GM15510 (cell line): ENCODE data around the gene R3HCC1L.

Source experiments
- POLR2A ChIP-seq: IDR thresholded peaks from 3 replicates; pipeline ENCODE4 v1.6.1; 2011; ENCODE audit warnings: borderline replicate concordance; ENCODE audit not compliant: insufficient read length; ENCODE audit errors: extremely low read depth

The R3HCC1L gene

GRCh38 chr10:98270786-98271185 lies 136.3 kb downstream of the R3HCC1L start:
- no peak for TF ChIP-seq POLR2A

- TF ChIP-seq POLR2A: no peak
Observed at GRCh38 chr10:98272245-98272644, 137.8 kb downstream of the R3HCC1L start.

- TF ChIP-seq POLR2A: no peak
Observed at GRCh38 chr10:98272656-98273055, 138.2 kb downstream of the R3HCC1L start.

- no peak for TF ChIP-seq POLR2A
Observed at GRCh38 chr10:98273057-98273850, 138.8 kb downstream of the R3HCC1L start.

GRCh38 chr10:98274562-98274961 lies 140.1 kb downstream of the R3HCC1L start:
- TF ChIP-seq POLR2A: no peak

GRCh38 chr10:98276311-98276710 lies 141.9 kb downstream of the R3HCC1L start:
- no peak for TF ChIP-seq POLR2A

GRCh38 chr10:98285416-98285815 lies 151.0 kb downstream of the R3HCC1L start:
- TF ChIP-seq POLR2A: no peak

GRCh38 chr10:98286419-98286818 lies 152.0 kb downstream of the R3HCC1L start:
- TF ChIP-seq POLR2A: no peak

GRCh38 chr10:98287321-98287720 lies 152.9 kb downstream of the R3HCC1L start:
- TF ChIP-seq POLR2A: no peak

- TF ChIP-seq POLR2A: no peak
Observed at GRCh38 chr10:98289802-98290209, 155.3 kb downstream of the R3HCC1L start.

- TF ChIP-seq POLR2A: no peak
Observed at GRCh38 chr10:98292971-98293370, 158.5 kb downstream of the R3HCC1L start.

GRCh38 chr10:98293550-98294269 lies 159.3 kb downstream of the R3HCC1L start:
- no peak for TF ChIP-seq POLR2A

GRCh38 chr10:98294270-98294627 lies 159.8 kb downstream of the R3HCC1L start:
- TF ChIP-seq POLR2A: no peak
